ENCODE results near the gene DARS1.

DNA sequence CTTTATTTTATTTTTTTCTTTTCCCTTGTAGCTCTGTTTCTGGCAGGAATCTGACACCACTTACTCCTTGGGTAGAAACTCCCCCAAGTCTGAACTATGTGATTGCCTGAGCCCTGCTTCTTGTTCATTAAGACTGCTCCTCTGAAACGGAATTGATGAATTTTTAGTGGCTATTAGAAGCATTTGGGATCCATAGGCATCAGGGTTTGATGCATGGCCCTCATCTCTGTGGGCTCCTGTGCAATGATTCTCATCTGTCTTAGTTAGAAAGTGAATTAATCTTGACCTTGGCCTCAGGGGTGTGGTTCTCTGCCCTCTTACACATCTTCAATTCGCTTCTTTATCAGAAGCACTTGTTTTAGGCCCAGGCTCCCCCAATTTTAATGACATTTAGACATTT is 31.0 kb upstream of the DARS1 start:
- TF ChIP-seq, protein P1, sequence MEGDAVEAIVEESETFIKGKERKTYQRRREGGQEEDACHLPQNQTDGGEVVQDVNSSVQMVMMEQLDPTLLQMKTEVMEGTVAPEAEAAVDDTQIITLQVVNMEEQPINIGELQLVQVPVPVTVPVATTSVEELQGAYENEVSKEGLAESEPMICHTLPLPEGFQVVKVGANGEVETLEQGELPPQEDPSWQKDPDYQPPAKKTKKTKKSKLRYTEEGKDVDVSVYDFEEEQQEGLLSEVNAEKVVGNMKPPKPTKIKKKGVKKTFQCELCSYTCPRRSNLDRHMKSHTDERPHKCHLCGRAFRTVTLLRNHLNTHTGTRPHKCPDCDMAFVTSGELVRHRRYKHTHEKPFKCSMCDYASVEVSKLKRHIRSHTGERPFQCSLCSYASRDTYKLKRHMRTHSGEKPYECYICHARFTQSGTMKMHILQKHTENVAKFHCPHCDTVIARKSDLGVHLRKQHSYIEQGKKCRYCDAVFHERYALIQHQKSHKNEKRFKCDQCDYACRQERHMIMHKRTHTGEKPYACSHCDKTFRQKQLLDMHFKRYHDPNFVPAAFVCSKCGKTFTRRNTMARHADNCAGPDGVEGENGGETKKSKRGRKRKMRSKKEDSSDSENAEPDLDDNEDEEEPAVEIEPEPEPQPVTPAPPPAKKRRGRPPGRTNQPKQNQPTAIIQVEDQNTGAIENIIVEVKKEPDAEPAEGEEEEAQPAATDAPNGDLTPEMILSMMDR (IDR thresholded peaks at IDR 0.05): no peak
- TF ChIP-seq POLR2A (IDR thresholded peaks at IDR 0.05): no peak
